DOHH2 (cell line): Measurements from ENCODE around the gene UNC5C.
"Not testable (repeated sequence)": the region's sequence is repeated elsewhere in the genome, so short reads cannot be mapped to it uniquely, and the experiment has no call there.

Source experiments
- H3F3A ChIP-seq: fragments of 200-600 bp; sonication (generic), shearing (Covaris generic); 2 replicates; pipeline ENCODE4 v1.6.0; 2016; ENCODE audit warnings: antibody characterized with exemption, mild to moderate bottlenecking; ENCODE audit not compliant: control insufficient read depth, insufficient read depth
- H3K27ac ChIP-seq: fragments of 200-600 bp; sonication (generic); 2 replicates; pipeline ENCODE4 v1.5.1; 2014; ENCODE audit warnings: low read depth, mild to moderate bottlenecking, low read length, moderate library complexity
- H3K27me3 ChIP-seq: fragments of 200-600 bp; sonication (generic); 2 replicates; pipeline ENCODE4 v1.6.1; 2014; ENCODE audit warnings: mild to moderate bottlenecking, low read length, mixed read lengths; ENCODE audit not compliant: control insufficient read depth
- H3K36me3 ChIP-seq: fragments of 200-600 bp; sonication (generic); 2 replicates; pipeline ENCODE4 v1.6.1; 2014; ENCODE audit warnings: mild to moderate bottlenecking, low read length, moderate library complexity, mixed read lengths; ENCODE audit not compliant: control insufficient read depth
- H3K4me1 ChIP-seq: fragments of 200-600 bp; sonication (generic); 2 replicates; pipeline ENCODE4 v1.6.1; 2014; ENCODE audit warnings: mild to moderate bottlenecking, low read length, mixed read lengths; ENCODE audit not compliant: control insufficient read depth
- H3K4me2 ChIP-seq: fragments of 200-600 bp; sonication (generic); 2 replicates; pipeline ENCODE4 v1.6.0; 2014; ENCODE audit warnings: mild to moderate bottlenecking, low read length, moderate library complexity
- H3K4me3 ChIP-seq: fragments of 200-600 bp; sonication (generic); 2 replicates; pipeline ENCODE4 v1.5.1; 2014; ENCODE audit warnings: mild to moderate bottlenecking, low read length, mixed read lengths
- H3K79me2 ChIP-seq: fragments of 200-600 bp; sonication (generic); 2 replicates; pipeline ENCODE4 v1.6.1; 2014; ENCODE audit warnings: mild to moderate bottlenecking, low read length, mixed read lengths; ENCODE audit not compliant: control insufficient read depth
- H3K9me2 ChIP-seq: fragments of 200-600 bp; sonication (generic); replicated peaks from 2 replicates; pipeline ENCODE4 v1.6.1; 2014; ENCODE audit warnings: mild to moderate bottlenecking, low read length, mixed read lengths; ENCODE audit not compliant: control insufficient read depth
- H3K9me3 ChIP-seq: fragments of 200-600 bp; sonication (generic); 2 replicates; pipeline ENCODE4 v1.6.1; 2014; ENCODE audit warnings: antibody characterized with exemption, low read length, mixed read lengths; ENCODE audit not compliant: control insufficient read depth, insufficient read depth
- H4K20me1 ChIP-seq: fragments of 200-600 bp; sonication (generic); 2 replicates; pipeline ENCODE4 v1.6.0; 2014; ENCODE audit warnings: low read depth, mild to moderate bottlenecking, antibody characterized with exemption, low read length, moderate library complexity; ENCODE audit not compliant: control insufficient read depth, insufficient read depth
- CTCF ChIP-seq: fragments of 200-600 bp; sonication (generic); IDR thresholded peaks from one replicate; pipeline ENCODE4 v1.5.1; 2014; ENCODE audit warnings: antibody characterized with exemption, mild to moderate bottlenecking, low read depth, low read length; ENCODE audit not compliant: poor library complexity, severe bottlenecking
- EZH2phosphoT487 ChIP-seq: fragments of 200-600 bp; sonication (generic); IDR thresholded peaks from 2 replicates; pipeline ENCODE4 v1.6.1; 2017; ENCODE audit warnings: borderline replicate concordance, mild to moderate bottlenecking, antibody characterized with exemption, low read length, moderate library complexity, mixed read lengths

UNC5C gene

GRCh38 chr4:95142932-95143331 lies 405.8 kb downstream of the UNC5C start:
- H3K27me3 ChIP-seq, result no peaks in the 10 kb centered on the region
- no peak overlapping the region for H3K27ac ChIP-seq
- no peaks in the 10 kb centered on the region for H3K36me3 ChIP-seq
- H3K4me2 ChIP-seq, result no peak overlapping the region
- TF ChIP-seq CTCF (no peak), EZH2phosphoT487 (no peak)
- H3K4me1 ChIP-seq, result no peaks in the 10 kb centered on the region
- no peaks in the 10 kb centered on the region for H3F3A ChIP-seq
- H3K9me3 ChIP-seq, result no peaks in the 10 kb centered on the region
- H3K4me3 ChIP-seq, result no peak overlapping the region
- H3K9me2 ChIP-seq, result no peaks in the 10 kb centered on the region
- H4K20me1 ChIP-seq, result no peaks in the 10 kb centered on the region
- no peaks in the 10 kb centered on the region for H3K79me2 ChIP-seq

GRCh38 chr4:95141361-95141760 lies 407.4 kb downstream of the UNC5C start:
- no peaks in the 10 kb centered on the region for H3K27me3 ChIP-seq
- no peaks in the 10 kb centered on the region for H3K9me3 ChIP-seq
- H3K4me1 ChIP-seq, result no peaks in the 10 kb centered on the region
- H3K79me2 ChIP-seq, result no peaks in the 10 kb centered on the region
- no peak overlapping the region for H3K4me2 ChIP-seq
- no peak overlapping the region for H3K4me3 ChIP-seq
- no peaks in the 10 kb centered on the region for H3K9me2 ChIP-seq
- H3K36me3 ChIP-seq, result no peaks in the 10 kb centered on the region
- TF ChIP-seq CTCF (no peak), EZH2phosphoT487 (no peak)
- H4K20me1 ChIP-seq, result no peaks in the 10 kb centered on the region
- H3F3A ChIP-seq, result no peaks in the 10 kb centered on the region
- H3K27ac ChIP-seq, result no peak overlapping the region

- not testable (repeated sequence) for H3K9me3 ChIP-seq, H3K4me3 ChIP-seq, H3K4me1 ChIP-seq, H3K9me2 ChIP-seq, H3K36me3 ChIP-seq, H3F3A ChIP-seq, H3K79me2 ChIP-seq, H3K4me2 ChIP-seq, H3K27ac ChIP-seq, H3K27me3 ChIP-seq, H4K20me1 ChIP-seq
Observed at GRCh38 chr4:95139424-95139823, 409.3 kb downstream of the UNC5C start.

GRCh38 chr4:95134016-95134415 lies 414.8 kb downstream of the UNC5C start:
- not testable (repeated sequence) for H3F3A ChIP-seq, H3K79me2 ChIP-seq, H3K4me1 ChIP-seq, H3K9me3 ChIP-seq, H3K27me3 ChIP-seq, H4K20me1 ChIP-seq, H3K4me2 ChIP-seq, H3K36me3 ChIP-seq, H3K4me3 ChIP-seq, H3K9me2 ChIP-seq, H3K27ac ChIP-seq
